HepG2 (cell line): ENCODE data around the gene PRCP. TPM values are rescaled to one million over a fixed set of nuclear protein-coding genes. Genes with fewer than 3 reads are reported as not detected.

Experiments
- ARID3A ChIP-seq: IDR thresholded peaks from 2 replicates; pipeline ENCODE4 v1.6.1; 2012; ENCODE audit warnings: low read depth, low read length, improper control_type of control experiment
- CTCF ChIP-seq: sonication (generic); formaldehyde crosslinking; IDR thresholded peaks from 2 replicates; pipeline ENCODE4 v1.5.0; 2020; ENCODE audit warnings: mild to moderate bottlenecking, missing genetic modification reagents, moderate library complexity
- FOXA3 ChIP-seq: IDR thresholded peaks from 2 replicates; pipeline ENCODE4 v1.6.1; 2016; ENCODE audit warnings: missing genetic modification reagents, missing compliant biosample characterization
- GATAD2A ChIP-seq: IDR thresholded peaks from 2 replicates; pipeline ENCODE4 v1.6.1; 2016
- PAF1 ChIP-seq: IDR thresholded peaks from 2 replicates; pipeline ENCODE4 v1.6.1; 2016; ENCODE audit warnings: missing genetic modification reagents, missing compliant biosample characterization
- RAD21 ChIP-seq: fragments of 450-650 bp; formaldehyde crosslinking; IDR thresholded peaks from 2 replicates; pipeline ENCODE4 v1.5.0; 2020; ENCODE audit warnings: mild to moderate bottlenecking
- SATB2 ChIP-seq: sonication (generic); formaldehyde crosslinking; IDR thresholded peaks from 2 replicates; pipeline ENCODE4 v1.5.0; 2020; ENCODE audit warnings: missing genetic modification reagents
- STAG1 ChIP-seq: sonication (generic); formaldehyde crosslinking; IDR thresholded peaks from 2 replicates; pipeline ENCODE4 v1.4.0; 2020; ENCODE audit warnings: missing genetic modification reagents
- XRCC5 ChIP-seq: fragments of 200-400 bp; formaldehyde crosslinking; optimal IDR thresholded peaks from 2 replicates; pipeline ENCODE3; 2017; ENCODE audit warnings: mild to moderate bottlenecking, low read length
- ZBTB7B ChIP-seq: sonication (generic); formaldehyde crosslinking; IDR thresholded peaks from 2 replicates; pipeline ENCODE4 v1.4.0; 2020; ENCODE audit warnings: missing genetic modification reagents
- polyA plus RNA-seq, 8 experiments: library from polyadenylated mRNA; depleted of rRNA in 3 of 8; stranded (reverse) in 7 of 8; unstranded in 1 of 8; fragments of >200 nt; fragmentation: Illumina TruSeq in 4 of 8; extraction: Trizol in 4 of 8; gene quantifications; 2 replicates each; pipeline versions ENCODE4 v1.2.1 to v1.2.3, GENCODE V29; 2011 to 2016; ENCODE audit warnings: low read depth in 4 of 8, missing spikeins in 1 of 8, mixed read lengths in 1 of 8; ENCODE audit not compliant: insufficient read depth in 1 of 8
- total RNA-seq, 5 experiments: library from RNA; depleted of rRNA; stranded (reverse); fragments of >200 nt; fragmentation: Illumina TruSeq; extraction: Trizol; gene quantifications; 2 replicates each; pipeline ENCODE4 v1.2.3, GENCODE V29; 2016; ENCODE audit warnings: low read depth in 1 of 5
- TF ChIP-seq, protein P1 (sequence below): IDR thresholded peaks from 2 replicates; pipeline ENCODE4 v1.4.0; 2020; ENCODE audit warnings: mild to moderate bottlenecking, missing genetic modification reagents

Gene PRCP
- total and polyA plus RNA-seq, 2 of the 13 experiments (the other 11 are each of a cell fraction or from before 2014, with no cell fraction given) = 84.2 to 105 TPM

DNA sequence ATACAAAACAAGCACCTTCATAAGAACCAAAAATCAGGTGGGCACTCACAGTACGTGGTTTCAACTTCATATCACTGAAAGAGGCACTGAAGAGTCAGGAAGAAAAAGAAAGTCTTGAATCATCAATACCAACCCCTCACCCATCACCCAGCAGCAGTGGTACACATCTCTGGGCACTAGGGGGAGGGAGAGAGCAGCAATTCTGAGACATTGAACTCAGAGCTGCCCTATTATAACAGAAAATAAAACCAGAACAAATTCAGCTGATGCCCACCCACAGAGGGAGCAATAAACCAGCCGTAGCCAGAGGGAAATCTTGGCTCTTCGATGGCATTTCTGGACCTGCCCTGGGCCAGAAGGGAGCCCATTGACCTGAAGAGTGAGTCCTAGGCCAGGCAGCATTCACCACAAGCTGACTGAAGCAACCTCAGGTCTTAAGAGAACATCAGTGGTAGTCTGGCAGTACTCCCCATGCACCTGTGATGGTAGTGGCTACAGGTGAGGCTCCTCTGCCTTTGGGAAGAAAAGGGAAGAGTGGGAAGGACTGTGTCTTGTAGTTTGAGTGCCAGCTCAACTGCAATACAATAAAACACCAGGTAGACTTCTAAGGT is 124.4 kb downstream of the PRCP start (continued):
- TF ChIP-seq, protein P1, sequence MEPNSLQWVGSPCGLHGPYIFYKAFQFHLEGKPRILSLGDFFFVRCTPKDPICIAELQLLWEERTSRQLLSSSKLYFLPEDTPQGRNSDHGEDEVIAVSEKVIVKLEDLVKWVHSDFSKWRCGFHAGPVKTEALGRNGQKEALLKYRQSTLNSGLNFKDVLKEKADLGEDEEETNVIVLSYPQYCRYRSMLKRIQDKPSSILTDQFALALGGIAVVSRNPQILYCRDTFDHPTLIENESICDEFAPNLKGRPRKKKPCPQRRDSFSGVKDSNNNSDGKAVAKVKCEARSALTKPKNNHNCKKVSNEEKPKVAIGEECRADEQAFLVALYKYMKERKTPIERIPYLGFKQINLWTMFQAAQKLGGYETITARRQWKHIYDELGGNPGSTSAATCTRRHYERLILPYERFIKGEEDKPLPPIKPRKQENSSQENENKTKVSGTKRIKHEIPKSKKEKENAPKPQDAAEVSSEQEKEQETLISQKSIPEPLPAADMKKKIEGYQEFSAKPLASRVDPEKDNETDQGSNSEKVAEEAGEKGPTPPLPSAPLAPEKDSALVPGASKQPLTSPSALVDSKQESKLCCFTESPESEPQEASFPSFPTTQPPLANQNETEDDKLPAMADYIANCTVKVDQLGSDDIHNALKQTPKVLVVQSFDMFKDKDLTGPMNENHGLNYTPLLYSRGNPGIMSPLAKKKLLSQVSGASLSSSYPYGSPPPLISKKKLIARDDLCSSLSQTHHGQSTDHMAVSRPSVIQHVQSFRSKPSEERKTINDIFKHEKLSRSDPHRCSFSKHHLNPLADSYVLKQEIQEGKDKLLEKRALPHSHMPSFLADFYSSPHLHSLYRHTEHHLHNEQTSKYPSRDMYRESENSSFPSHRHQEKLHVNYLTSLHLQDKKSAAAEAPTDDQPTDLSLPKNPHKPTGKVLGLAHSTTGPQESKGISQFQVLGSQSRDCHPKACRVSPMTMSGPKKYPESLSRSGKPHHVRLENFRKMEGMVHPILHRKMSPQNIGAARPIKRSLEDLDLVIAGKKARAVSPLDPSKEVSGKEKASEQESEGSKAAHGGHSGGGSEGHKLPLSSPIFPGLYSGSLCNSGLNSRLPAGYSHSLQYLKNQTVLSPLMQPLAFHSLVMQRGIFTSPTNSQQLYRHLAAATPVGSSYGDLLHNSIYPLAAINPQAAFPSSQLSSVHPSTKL (CRISPR knock-in tag) = peak; percentile 16; the same call in 1 of the 2 replicates
- TF ChIP-seq STAG1 (CRISPR knock-in tag) = peak; percentile 83
- TF ChIP-seq GATAD2A (CRISPR knock-in tag) = peak; percentile 49
- TF ChIP-seq ZBTB7B (CRISPR knock-in tag) = no peak
- TF ChIP-seq XRCC5 = peak; percentile 23
- 0 out of 2 replicates have a peak, but pooled peaks have one; percentile 20 for TF ChIP-seq FOXA3 (CRISPR knock-in tag)
- peak; percentile 63 for TF ChIP-seq ARID3A
- TF ChIP-seq CTCF (CRISPR knock-in tag) = peak; percentile 82
- TF ChIP-seq RAD21 (CRISPR knock-in tag) = peak; percentile 69
- no peak for TF ChIP-seq SATB2
- no peak for TF ChIP-seq PAF1 (CRISPR knock-in tag)
